WI38 (cell line): ENCODE results near the gene C3orf20.

Source experiments
- H3K4me3 ChIP-seq: 2 replicates; pipeline ENCODE4 v1.5.1; 2011; ENCODE audit warnings: low read depth, mild to moderate bottlenecking, control low read depth, low read length
- TF ChIP-seq, protein P1 (sequence below): IDR thresholded peaks from 2 replicates; pipeline ENCODE4 v1.5.1; 2012; ENCODE audit warnings: low read depth, mild to moderate bottlenecking, control low read depth, low read length

C3orf20 gene

DNA sequence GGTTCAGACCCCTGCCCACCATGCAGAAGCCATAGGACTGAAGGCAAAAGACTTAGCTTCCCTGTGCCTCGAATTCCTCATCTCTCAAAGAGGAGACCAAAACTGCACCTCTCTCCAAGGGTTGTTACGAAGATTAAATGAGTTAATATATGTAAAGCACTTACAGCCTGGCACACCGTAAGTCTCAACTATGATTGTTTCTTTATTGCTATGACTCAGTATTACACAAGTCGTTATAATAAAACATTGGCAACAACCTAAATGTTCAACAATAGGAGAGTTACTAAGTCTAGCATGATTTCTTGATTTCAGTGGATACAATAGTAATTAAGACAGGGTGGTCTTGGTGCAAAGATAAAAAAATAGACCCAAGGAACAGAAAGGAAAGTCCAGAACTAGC is 124.2 kb downstream of the C3orf20 start:
- TF ChIP-seq, protein P1, sequence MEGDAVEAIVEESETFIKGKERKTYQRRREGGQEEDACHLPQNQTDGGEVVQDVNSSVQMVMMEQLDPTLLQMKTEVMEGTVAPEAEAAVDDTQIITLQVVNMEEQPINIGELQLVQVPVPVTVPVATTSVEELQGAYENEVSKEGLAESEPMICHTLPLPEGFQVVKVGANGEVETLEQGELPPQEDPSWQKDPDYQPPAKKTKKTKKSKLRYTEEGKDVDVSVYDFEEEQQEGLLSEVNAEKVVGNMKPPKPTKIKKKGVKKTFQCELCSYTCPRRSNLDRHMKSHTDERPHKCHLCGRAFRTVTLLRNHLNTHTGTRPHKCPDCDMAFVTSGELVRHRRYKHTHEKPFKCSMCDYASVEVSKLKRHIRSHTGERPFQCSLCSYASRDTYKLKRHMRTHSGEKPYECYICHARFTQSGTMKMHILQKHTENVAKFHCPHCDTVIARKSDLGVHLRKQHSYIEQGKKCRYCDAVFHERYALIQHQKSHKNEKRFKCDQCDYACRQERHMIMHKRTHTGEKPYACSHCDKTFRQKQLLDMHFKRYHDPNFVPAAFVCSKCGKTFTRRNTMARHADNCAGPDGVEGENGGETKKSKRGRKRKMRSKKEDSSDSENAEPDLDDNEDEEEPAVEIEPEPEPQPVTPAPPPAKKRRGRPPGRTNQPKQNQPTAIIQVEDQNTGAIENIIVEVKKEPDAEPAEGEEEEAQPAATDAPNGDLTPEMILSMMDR, result no peak
- no peak overlapping the region for H3K4me3 ChIP-seq

GRCh38 chr3:14801031-14801430 is 126.1 kb downstream of the C3orf20 start:
- no peak overlapping the region for H3K4me3 ChIP-seq
- TF ChIP-seq, protein P1, result no peak

DNA sequence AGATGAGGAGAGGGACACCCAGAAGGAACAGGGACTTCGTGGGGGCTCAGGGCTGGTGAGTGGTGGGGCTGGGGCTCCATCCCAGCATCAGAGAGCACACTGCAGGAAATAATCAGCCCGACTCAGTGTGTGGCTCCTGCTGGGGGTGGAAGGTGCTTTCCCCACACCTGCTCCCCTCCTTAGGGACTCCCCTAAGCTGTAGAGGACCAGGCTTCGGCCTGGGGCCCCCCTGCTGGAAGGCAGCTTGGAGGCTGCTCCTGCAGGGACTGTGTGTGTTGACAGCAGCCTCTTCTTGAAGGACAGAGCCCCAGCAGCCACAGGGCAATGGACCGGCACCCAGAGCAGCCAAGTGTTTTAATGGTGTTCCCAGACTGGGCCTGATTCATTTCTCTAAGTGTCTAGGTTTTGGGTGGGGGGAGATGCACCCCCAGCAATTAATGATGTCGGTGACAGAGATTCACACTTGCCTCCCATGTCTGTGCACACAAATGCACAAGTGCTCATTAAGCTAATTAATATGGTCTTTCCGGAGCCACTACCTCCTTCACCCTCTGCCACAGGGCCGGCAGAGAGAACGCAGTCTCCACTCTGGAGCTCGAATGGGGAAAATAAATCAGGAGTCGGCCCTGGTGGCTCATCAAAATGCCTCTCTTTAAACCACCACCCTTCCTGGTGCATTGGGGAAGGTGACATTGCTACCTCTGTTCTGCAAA is 126.9 kb downstream of the C3orf20 start:
- TF ChIP-seq, protein P1, result no peak

DNA sequence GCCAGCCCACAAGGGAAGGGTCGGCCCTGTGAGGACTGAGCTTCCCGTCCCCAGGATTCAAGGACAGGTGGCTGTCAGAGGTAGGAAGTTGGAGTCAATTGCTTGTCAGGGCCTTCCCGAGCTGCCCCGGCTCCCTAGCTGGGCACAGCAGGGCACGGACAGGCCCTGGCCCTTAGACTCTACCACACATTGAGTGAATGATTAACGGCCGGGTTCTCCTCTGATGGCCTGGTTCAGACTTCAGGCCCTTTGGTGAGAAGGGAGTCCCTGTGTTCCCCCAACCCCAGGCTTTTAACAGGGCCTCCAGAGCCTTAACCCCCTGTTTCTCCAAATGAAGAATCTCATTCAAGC is 127.4 kb downstream of the C3orf20 start:
- TF ChIP-seq, protein P1, result no peak
- H3K4me3 ChIP-seq, result no peak overlapping the region

More for the DNA sequence above, 126.9 kb downstream of the C3orf20 start:
- H3K4me3 ChIP-seq, result no peak overlapping the region

GRCh38 chr3:14803101-14803980 is 128.4 kb downstream of the C3orf20 start:
- TF ChIP-seq, protein P1, result no peak
- no peak overlapping the region for H3K4me3 ChIP-seq

DNA sequence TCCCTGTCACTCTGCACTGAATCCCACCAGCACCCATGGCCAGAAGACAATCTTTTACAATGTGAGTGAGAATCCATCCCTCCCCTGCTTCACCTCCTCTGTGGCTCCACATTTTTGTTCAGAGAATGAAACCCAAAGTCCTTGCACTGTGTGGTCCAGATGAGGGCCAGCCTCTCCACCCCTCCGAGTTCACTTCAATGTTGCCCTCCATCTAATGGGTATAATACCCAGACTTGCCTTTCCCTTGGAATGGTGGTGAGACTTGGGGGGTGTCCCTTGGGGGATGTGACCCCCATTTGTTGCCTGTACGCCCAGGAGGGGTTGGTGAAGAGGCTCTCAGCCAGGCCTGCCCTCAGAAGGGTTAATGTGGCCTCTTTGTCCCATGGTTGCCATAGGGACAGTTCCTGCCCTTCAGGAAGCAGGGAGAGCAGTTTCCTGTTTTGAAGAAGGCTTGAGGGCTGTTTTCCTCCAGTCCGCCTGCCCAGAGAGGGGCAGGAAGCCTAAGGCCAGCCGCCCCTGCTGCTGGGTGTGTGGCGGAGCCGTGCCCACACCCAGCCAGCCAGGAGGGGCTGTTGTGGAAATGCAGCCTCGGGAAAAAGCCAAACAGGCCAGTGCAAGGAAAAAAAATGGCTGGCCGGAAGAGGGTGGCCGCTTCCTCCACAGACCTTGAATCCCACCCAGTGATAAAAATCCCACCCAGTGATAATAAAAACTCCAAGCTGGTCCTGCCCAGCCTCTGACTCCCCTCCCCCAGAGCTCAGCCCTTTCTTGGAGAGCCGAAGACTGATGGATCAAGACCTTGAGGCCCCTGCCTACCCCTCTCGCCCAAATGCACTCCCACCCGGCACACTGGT is 129.3 kb downstream of the C3orf20 start:
- H3K4me3 ChIP-seq, result no peak overlapping the region
- TF ChIP-seq, protein P1, result no peak
